SJSA1 (cell line): ENCODE measurements around the gene ENTHD1. TPM values are rescaled to one million over a fixed set of nuclear protein-coding genes. Genes with fewer than 3 reads are reported as not detected.

ENCODE experiments used
- DNase-seq, 2 experiments: peaks; one replicate each; pipeline ENCODE4 v3.0.0-alpha.2; 2015 to 2020; ENCODE audit warnings: low spot score in 2 of 2, low read depth in 1 of 2
- H3K27ac ChIP-seq: fragments of 250-450 bp; sonication (Bioruptor Pico); 2 replicates; pipeline ENCODE4 v1.5.1; 2020; ENCODE audit warnings: mild to moderate bottlenecking, moderate library complexity
- H3K27me3 ChIP-seq: fragments of 250-450 bp; sonication (Bioruptor Pico); replicated peaks from 2 replicates; pipeline ENCODE4 v1.5.1; 2020; ENCODE audit warnings: mild to moderate bottlenecking, moderate library complexity
- H3K36me3 ChIP-seq: fragments of 250-450 bp; sonication (Bioruptor Pico); 2 replicates; pipeline ENCODE4 v1.5.1; 2020; ENCODE audit warnings: mild to moderate bottlenecking
- H3K4me1 ChIP-seq: fragments of 250-450 bp; sonication (Bioruptor Pico); replicated peaks from 2 replicates; pipeline ENCODE4 v1.6.1; 2021; ENCODE audit warnings: mild to moderate bottlenecking
- H3K4me3 ChIP-seq: fragments of 250-450 bp; sonication (Bioruptor Pico); 2 replicates; pipeline ENCODE4 v1.5.1; 2020; ENCODE audit warnings: mild to moderate bottlenecking
- H3K9me3 ChIP-seq: fragments of 250-450 bp; sonication (Bioruptor Pico); replicated peaks from 2 replicates; pipeline ENCODE4 v1.5.1; 2020; ENCODE audit warnings: mild to moderate bottlenecking
- total RNA-seq: library from RNA; depleted of rRNA; stranded (reverse); fragments of >200 nt; shearing (Covaris generic); gene quantifications from 2 replicates; pipeline ENCODE4 v1.2.3, GENCODE V29; 2014

Gene ENTHD1
- total RNA-seq, 1 experiment from 2014 or later, result not detected

DNA sequence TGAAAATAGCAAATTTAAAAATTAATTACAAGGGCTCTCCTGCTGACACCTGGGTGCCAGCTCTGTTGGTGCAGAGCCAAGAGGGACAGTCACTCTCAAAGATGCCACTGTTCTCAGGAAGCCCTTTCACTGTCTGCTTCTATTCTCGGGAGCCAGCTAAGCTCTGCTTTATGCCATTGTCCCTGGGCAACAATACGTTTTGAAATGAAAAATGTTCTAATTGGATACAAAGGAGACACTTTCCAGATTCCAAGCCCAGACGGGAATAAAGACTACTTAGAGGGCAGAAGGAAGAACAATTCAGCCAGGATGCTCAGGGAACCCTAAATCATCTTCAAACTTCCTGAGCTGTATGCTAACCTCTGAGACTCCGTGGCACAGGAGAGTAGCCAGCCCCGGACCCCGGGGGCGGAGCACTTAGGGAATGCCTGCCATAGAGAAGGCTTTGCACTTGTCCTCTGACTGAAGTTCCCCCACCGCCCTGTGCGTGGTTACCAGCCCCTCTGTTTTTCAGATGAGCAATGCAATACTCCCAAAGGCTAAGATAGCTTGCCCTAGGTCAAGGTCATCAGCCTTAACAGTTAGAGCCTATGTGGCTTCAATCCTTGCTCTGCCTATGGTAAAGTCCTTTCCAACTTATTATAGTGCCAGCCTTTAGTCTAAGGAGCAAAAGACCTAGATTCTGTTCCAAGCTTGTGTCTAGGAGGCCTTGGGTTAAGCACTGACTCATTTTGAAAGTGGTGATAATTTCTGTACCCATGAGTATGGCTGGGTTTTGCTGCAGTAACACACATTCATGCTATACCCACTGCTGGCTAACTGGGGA lies 172.1 kb downstream of the ENTHD1 start:
- H3K4me1 ChIP-seq, result no peaks in the 10 kb centered on the region
- H3K27me3 ChIP-seq, result peaks cover 6% of the 10 kb centered on the region; the same call in 1 of the 2 replicates
- no peak for DNase-seq
- no peaks in the 10 kb centered on the region; the same call in 1 of the 2 replicates for H3K9me3 ChIP-seq
- no peak overlapping the region for H3K27ac ChIP-seq
- no peaks in the 10 kb centered on the region for H3K36me3 ChIP-seq
- H3K4me3 ChIP-seq, result no peak overlapping the region

DNA sequence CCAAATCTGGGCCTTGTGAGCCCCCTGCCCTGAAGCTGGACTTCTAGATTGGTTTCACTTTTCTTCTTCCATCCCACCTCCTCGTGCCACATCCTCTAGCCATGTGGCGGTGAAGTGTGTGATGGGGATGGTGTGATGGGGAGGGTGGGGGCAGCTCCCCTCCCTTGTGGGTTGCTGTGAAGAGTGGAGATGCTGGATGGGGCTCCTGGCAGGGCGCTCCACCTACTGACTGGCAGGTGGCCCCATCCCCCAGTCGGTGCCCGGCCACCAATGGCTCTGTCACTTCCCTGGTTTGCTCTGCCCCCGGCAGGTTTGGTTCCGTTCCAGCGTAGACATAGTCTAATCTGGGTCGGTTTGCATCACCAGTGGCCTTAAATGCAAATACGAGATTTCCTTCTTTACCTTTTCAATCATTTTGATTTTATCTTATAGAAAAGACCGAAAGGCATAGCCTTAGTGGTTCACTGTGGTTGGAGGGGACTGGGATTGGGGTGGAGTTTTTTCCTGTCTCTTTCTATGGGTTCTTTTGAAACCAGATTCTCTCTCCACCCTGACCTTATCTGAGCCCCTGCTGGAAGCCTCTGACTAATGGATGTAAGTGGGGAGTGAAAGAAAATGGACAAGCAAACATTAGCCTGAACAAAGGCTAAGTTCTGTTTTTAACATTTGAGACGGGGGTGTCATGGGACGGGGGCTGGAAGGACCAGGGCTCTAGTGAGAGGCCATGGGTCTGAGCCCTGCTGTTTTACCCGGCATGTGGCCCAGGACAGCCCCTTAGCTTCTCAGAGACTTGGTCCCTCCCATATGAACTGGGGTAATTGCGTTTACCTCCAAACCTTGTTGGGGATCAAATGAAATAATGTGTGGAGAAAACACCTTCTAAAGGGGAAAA lies 173.8 kb downstream of the ENTHD1 start:
- no peak for DNase-seq
- Histone ChIP-seq H3K27ac (no peak overlapping the region), H3K4me1 (no peaks in the 10 kb centered on the region), H3K4me3 (no peak overlapping the region), H3K9me3 (no peaks in the 10 kb centered on the region; the same call in 1 of the 2 replicates), H3K36me3 (no peaks in the 10 kb centered on the region), H3K27me3 (no peaks in the 10 kb centered on the region; the same call in 1 of the 2 replicates)

DNA sequence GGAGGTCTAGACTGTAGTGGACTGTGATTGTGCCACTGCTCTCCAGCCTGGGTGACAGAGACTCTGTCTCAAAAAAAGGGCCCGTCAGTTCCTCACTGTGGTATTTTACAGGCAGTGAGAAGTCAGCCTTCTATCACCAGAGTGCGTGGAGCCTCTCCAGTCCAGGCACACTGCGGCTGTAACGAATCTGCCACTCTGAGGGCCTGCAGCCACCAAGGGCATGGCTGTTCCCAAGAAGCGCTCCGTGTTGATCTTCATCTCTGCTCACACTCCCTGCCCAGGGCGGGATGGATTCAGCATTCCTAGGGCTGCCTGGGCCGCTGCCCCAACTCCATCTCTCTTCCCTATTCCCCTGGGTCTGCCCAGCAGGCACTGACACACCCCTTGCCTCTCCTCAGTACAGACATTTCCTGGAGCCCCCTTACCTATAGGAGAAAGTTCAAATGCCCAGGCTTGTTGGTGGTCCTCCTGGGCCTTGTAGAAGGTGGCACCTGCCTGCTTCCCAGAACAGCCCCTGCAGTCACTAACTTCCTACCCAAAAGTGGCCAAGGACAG lies 174.6 kb downstream of the ENTHD1 start:
- no peak for DNase-seq
- Histone ChIP-seq H3K27ac (no peak overlapping the region), H3K36me3 (no peaks in the 10 kb centered on the region), H3K4me3 (no peak overlapping the region), H3K9me3 (no peaks in the 10 kb centered on the region; the same call in 1 of the 2 replicates), H3K4me1 (no peaks in the 10 kb centered on the region), H3K27me3 (no peaks in the 10 kb centered on the region; the same call in 1 of the 2 replicates)

DNA sequence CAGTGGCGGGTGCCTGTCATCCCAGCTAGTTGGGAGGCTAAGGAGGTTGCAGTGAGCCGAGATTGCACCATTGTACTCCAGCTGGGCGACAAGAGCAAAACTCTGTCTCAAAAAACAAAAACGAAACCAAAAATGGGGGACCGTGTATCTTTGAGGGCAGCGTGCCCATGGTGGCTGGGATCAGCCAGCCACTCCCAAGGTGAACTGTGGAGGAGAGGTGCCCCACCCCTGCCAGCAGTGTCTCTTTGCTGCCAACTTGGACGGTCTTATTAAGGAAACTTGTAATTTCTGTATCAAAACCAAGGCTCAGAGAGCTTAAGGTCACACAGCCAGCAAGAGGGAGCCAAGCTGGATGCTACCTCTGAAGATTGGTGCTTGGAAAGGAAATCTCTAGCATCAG lies 175.4 kb downstream of the ENTHD1 start:
- H3K4me3 ChIP-seq, result no peak overlapping the region
- H3K27ac ChIP-seq, result no peak overlapping the region
- H3K9me3 ChIP-seq, result no peaks in the 10 kb centered on the region; the same call in 1 of the 2 replicates
- DNase-seq, result no peak
- no peaks in the 10 kb centered on the region for H3K36me3 ChIP-seq
- H3K27me3 ChIP-seq, result no peaks in the 10 kb centered on the region; the same call in 1 of the 2 replicates
- no peaks in the 10 kb centered on the region for H3K4me1 ChIP-seq

- Histone ChIP-seq H3K9me3 (no peaks in the 10 kb centered on the region; the same call in 1 of the 2 replicates), H3K4me1 (no peaks in the 10 kb centered on the region), H3K4me3 (no peak overlapping the region), H3K36me3 (no peaks in the 10 kb centered on the region), H3K27me3 (peaks cover 3% of the 10 kb centered on the region; the same call in 1 of the 2 replicates), H3K27ac (no peak overlapping the region)
- DNase-seq, result no peak
These were observed 176.5 kb downstream of the ENTHD1 start for GRCh38 chr22:39717099-39717498.

GRCh38 chr22:39716534-39716933 lies 177.0 kb downstream of the ENTHD1 start:
- H3K4me3 ChIP-seq, result no peak overlapping the region
- no peak for DNase-seq
- H3K27me3 ChIP-seq, result peaks cover 6% of the 10 kb centered on the region; the same call in 1 of the 2 replicates
- no peaks in the 10 kb centered on the region for H3K36me3 ChIP-seq
- no peaks in the 10 kb centered on the region for H3K4me1 ChIP-seq
- H3K9me3 ChIP-seq, result no peaks in the 10 kb centered on the region
- no peak overlapping the region for H3K27ac ChIP-seq

DNA sequence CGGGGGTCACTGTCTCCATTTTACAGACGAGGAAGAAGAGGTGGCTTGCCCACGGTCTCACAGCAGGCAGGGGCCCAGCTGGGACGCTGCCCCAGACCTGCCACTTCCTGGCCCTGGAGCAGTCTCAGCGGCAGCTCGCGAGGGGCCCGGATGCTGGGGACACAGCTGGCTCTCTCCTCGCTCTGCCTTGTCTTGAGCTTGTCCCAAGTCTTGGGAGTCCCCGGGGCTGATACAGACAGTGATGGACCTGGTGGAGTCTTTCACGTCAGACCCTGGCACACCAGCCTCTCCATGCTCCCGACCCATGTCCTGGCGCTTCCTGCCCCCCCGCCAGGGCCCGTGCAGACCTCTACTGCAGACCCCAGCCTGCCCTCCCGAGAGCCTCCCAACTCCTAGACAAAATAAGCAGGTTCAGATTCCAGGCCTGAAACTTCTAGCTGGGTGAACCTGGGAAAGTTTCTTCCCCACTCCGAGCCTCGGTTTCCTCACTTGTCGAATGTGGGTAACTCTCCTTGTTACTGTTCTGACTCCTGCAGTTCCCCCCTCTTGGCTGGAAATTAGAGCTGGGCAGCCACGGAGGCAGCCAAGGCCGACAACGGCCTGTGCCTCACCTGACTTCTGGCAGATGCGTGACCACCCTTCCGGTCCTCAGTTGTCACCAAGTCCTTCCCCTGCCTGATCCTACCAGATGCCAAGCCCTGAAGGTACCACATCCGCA lies 177.6 kb downstream of the ENTHD1 start:
- H3K36me3 ChIP-seq, result no peaks in the 10 kb centered on the region
- no peaks in the 10 kb centered on the region for H3K9me3 ChIP-seq
- H3K4me3 ChIP-seq, result no peak overlapping the region
- H3K4me1 ChIP-seq, result no peaks in the 10 kb centered on the region
- no peak overlapping the region for H3K27ac ChIP-seq
- no peak for DNase-seq
- H3K27me3 ChIP-seq, result peaks cover 6% of the 10 kb centered on the region; the same call in 1 of the 2 replicates

DNA sequence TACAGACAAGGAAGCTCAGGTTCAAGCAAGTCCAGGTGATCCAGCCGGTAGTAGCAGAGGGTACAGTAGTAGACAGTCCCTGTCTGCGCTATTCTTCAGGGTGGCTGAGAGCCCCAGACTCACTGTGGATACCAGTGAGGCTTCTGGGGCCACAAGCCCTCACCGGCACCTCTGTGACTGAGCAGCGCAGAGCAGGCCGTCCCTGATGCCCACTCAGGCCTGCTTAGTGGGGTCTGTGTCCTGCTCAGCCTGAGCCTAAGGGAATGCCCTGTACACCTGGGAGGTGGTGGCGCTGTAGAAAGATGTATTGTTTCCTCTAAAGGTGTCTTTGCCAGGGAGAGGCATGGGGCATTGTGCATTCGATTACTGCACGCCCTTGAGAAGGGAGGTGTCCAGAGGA lies 179.2 kb downstream of the ENTHD1 start:
- DNase-seq, result no peak
- no peak overlapping the region for H3K4me3 ChIP-seq
- peaks cover 17% of the 10 kb centered on the region; the same call in 1 of the 2 replicates for H3K27me3 ChIP-seq
- no peak overlapping the region for H3K27ac ChIP-seq
- H3K36me3 ChIP-seq, result no peaks in the 10 kb centered on the region
- no peaks in the 10 kb centered on the region for H3K9me3 ChIP-seq
- no peaks in the 10 kb centered on the region for H3K4me1 ChIP-seq

- Histone ChIP-seq H3K4me1 (no peaks in the 10 kb centered on the region), H3K27ac (no peak overlapping the region), H3K4me3 (no peak overlapping the region), H3K27me3 (peaks cover 22% of the 10 kb centered on the region; the same call in 1 of the 2 replicates), H3K9me3 (no peaks in the 10 kb centered on the region), H3K36me3 (no peaks in the 10 kb centered on the region)
- DNase-seq, result no peak
These were observed 179.7 kb downstream of the ENTHD1 start for GRCh38 chr22:39713799-39714290.

DNA sequence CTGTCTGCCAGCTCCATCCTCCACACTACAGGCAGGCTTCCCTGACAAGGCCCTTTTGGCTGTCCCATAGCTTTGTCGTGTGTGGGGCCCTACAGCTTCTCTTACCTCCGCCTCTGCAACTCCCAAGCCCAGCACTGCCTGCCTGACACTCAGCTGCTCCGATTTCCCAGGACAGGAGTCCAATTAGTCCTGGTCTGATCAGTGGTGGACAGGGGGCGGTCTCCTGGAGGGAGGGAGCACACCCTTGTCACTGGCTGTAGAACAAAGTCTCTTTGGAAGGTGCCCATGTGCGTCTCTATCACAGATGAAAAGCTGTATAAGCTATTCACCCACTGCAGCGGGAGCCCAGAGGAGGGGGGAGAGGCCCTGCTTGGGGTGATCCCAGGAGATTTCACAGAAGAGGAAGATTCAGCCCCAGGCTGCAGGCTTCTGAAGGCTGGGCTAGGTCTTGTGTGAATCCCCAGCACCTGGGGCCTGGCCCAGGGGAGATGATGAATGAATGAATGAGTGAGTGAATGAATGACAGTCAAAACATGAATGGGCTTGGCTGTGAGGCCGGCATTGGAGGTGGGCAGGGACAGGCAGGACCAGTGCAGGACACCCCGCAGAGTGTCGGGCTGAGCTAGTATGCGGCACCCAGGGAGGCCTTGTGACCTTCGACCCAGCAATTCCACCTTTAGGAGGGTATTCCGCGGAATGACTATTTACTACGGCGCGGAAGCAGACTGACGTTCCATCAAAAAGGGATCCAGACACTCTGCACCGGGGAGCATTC lies 180.6 kb downstream of the ENTHD1 start:
- no peak overlapping the region for H3K4me3 ChIP-seq
- peaks cover 23% of the 10 kb centered on the region; the same call in 1 of the 2 replicates for H3K27me3 ChIP-seq
- no peak overlapping the region for H3K27ac ChIP-seq
- DNase-seq, result no peak
- H3K36me3 ChIP-seq, result no peaks in the 10 kb centered on the region
- H3K9me3 ChIP-seq, result no peaks in the 10 kb centered on the region
- H3K4me1 ChIP-seq, result no peaks in the 10 kb centered on the region

DNA sequence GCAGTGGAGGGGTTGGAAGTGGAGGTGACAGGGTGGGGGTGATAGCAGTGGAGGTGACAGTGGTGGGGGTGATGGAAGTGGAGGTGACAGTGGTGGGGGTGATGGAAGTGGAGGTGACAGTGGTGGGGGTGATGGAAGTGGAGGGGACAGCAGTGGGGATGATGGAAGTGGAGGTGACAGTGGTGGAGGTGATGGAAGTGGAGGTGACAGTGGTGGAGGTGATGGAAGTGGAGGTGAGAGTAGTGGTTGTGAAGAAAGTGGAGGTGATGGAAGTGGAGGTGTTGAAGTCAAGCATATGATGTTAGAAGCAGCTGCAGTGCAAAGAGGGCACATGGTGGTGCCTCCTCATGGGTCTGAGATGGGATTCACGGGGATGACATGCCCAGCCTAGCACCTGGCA lies 181.5 kb downstream of the ENTHD1 start:
- Histone ChIP-seq H3K4me1 (no peaks in the 10 kb centered on the region), H3K27ac (no peak overlapping the region), H3K27me3 (peaks cover 23% of the 10 kb centered on the region; the same call in 1 of the 2 replicates), H3K4me3 (no peak overlapping the region), H3K36me3 (no peaks in the 10 kb centered on the region), H3K9me3 (no peaks in the 10 kb centered on the region)
- DNase-seq, result no peak

DNA sequence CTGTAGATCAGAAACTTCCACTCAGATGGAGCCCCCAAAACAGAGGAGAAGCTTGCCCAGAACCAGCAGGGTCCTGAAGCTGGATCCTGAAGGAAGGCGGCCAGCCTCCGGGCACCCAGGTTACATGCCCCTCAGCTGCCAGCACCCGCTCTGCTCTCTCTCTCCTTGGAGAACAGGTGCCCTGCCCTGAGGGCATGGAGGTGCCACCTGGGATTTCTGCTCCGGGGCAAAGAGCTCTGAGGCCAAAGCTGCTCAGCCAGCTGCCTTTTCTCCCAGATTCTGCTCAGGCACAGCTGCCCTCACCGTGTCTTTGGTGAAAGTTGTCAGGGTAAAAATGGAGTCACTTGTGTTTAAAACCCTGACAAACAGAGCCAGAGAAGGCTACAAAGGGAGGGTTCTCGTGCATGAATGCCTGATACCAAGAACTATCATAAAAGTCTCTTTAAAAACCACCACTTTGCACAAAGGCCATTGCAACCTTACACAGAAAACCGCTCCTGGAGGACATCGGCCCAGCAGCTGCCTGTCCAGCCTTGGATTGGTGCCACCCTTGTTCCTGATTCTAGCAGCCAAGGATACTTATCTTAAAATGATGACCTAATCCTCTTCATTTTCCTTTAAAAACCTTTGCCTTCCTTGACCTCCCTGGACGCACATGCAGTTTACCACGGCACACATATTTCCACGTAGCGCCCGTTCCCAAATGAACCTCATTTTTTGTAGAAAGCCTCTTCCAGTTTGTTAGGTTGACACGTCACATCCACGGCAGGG lies 183.0 kb downstream of the ENTHD1 start:
- no peak overlapping the region for H3K27ac ChIP-seq
- no peaks in the 10 kb centered on the region for H3K36me3 ChIP-seq
- no peaks in the 10 kb centered on the region for H3K4me1 ChIP-seq
- no peak overlapping the region for H3K4me3 ChIP-seq
- H3K9me3 ChIP-seq, result no peaks in the 10 kb centered on the region
- no peak for DNase-seq
- peaks cover 23% of the 10 kb centered on the region; the same call in 1 of the 2 replicates for H3K27me3 ChIP-seq
